DND-41 (cell line): ENCODE results near the gene TENT4B.

Experiments used
- EZH2 ChIP-seq: IDR thresholded peaks from 3 replicates; pipeline ENCODE4 v1.6.1; 2012; ENCODE audit warnings: borderline replicate concordance, low read depth, mild to moderate bottlenecking, moderate library complexity, low read length, inconsistent platforms; ENCODE audit not compliant: severe bottlenecking
- TF ChIP-seq, protein P1 (sequence below): IDR thresholded peaks from 2 replicates; pipeline ENCODE4 v1.5.1; 2012; ENCODE audit warnings: borderline replicate concordance, low read length, moderate library complexity, mild to moderate bottlenecking; ENCODE audit not compliant: poor library complexity, severe bottlenecking; ENCODE audit errors: extremely low read depth

DNA sequence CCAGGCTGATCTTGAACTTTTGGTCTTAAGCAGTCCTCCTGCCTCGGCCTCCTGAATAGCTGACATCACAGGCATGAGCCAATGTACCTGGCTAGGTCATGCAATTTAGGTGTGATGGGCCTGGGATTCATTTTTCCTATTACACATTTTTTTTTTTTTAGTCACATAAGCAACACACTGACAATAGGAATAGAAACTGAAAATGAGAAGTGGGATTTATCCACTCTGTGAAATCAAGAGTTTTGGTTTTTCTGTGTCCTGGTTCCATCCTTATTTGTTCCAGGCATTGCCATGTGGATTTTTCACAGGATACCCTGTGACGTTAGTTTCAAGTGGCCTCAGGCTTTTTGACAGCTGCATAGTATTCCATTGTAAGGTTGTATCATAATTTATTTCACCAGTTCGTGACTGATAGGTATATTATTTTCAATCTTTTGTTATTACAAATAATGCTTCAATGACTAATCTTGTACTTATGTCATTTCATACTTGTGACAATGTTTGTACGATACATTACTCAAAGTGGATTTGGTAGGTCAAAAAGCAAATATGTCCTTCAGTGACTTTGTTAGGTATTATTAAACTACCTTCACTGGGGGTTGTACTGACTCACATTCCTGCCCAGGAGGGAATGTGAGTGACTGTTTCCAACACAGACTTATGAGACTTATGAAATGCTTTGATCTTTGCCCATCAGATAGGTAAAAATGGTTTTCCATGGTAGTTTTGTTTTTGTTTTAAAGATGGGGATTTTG, 123.9 kb downstream of the TENT4B start:
- TF ChIP-seq, protein P1, sequence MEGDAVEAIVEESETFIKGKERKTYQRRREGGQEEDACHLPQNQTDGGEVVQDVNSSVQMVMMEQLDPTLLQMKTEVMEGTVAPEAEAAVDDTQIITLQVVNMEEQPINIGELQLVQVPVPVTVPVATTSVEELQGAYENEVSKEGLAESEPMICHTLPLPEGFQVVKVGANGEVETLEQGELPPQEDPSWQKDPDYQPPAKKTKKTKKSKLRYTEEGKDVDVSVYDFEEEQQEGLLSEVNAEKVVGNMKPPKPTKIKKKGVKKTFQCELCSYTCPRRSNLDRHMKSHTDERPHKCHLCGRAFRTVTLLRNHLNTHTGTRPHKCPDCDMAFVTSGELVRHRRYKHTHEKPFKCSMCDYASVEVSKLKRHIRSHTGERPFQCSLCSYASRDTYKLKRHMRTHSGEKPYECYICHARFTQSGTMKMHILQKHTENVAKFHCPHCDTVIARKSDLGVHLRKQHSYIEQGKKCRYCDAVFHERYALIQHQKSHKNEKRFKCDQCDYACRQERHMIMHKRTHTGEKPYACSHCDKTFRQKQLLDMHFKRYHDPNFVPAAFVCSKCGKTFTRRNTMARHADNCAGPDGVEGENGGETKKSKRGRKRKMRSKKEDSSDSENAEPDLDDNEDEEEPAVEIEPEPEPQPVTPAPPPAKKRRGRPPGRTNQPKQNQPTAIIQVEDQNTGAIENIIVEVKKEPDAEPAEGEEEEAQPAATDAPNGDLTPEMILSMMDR, result no peak
- no peak for TF ChIP-seq EZH2
